ENCODE data around the gene NOXO1.
A peak's percentile ranks its signal among the peaks of the same experiment; 100 is the strongest.

DNA sequence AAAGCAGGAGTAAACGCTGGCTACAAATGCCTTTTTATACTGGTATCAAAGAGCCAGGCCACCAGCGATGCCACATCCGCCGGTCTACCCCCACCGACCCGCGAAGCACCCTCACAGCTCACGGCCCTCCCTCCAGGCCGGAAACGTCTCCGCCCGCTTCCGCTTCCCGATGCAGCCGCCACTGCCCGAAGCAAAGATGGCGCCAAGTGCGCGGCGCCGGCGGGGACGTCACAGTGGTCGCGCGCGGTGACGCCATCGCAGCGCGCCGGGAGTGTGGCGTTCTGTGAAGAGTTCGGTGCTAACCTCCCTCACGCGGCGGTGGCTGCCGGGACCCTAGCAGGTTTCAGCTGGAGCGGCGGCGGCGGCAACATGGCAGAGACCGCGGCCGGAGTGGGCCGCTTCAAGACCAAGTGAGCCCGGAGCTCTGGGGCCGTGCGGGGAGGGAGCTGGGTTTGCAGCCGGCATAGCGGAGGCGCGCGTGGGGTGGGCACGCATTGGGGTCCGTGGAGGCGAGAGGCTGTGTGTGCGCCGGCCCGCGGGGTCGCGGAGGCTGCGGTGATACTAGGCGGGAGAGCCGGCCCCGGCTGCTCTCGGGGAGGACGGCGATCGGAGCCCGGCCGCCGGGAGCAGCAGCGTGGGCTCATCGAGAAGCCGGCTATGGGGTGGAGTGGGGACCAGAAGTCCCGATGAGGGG is 9.3 kb downstream of the NOXO1 start, which contains the start of gene TBL3:
- TF ChIP-seq POLR2A (conservative IDR thresholded peaks at IDR 0.05) = peak; percentile 87
- peak; percentile 95 for TF ChIP-seq RBBP5 (IDR thresholded peaks at IDR 0.05; ENCODE audit: borderline replicate concordance, insufficient read depth, low read length, poor library complexity, severe bottlenecking)
- TF ChIP-seq, protein P1, sequence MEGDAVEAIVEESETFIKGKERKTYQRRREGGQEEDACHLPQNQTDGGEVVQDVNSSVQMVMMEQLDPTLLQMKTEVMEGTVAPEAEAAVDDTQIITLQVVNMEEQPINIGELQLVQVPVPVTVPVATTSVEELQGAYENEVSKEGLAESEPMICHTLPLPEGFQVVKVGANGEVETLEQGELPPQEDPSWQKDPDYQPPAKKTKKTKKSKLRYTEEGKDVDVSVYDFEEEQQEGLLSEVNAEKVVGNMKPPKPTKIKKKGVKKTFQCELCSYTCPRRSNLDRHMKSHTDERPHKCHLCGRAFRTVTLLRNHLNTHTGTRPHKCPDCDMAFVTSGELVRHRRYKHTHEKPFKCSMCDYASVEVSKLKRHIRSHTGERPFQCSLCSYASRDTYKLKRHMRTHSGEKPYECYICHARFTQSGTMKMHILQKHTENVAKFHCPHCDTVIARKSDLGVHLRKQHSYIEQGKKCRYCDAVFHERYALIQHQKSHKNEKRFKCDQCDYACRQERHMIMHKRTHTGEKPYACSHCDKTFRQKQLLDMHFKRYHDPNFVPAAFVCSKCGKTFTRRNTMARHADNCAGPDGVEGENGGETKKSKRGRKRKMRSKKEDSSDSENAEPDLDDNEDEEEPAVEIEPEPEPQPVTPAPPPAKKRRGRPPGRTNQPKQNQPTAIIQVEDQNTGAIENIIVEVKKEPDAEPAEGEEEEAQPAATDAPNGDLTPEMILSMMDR (IDR thresholded peaks at IDR 0.05 in 2 of 3, conservative IDR thresholded peaks at IDR 0.05 in 1 of 3; ENCODE audit: insufficient read depth in 2 of 3, low read depth in 1 of 3, low read length in 3 of 3) = peak in 2 of 3 experiments; percentile 15 to 24; a peak in 1 of 6 replicates
- peak; percentile 62; the same call in 1 of the 2 replicates for TF ChIP-seq ZNF282 (CRISPR knock-in tag; IDR thresholded peaks at IDR 0.05)
- peak; percentile 86 for TF ChIP-seq PHF8 (IDR thresholded peaks at IDR 0.05; ENCODE audit: borderline replicate concordance, low read length)
- peak; percentile 50; the same call in 1 of the 2 replicates for TF ChIP-seq RNF2 (IDR thresholded peaks at IDR 0.05)
- TF ChIP-seq JUN (IDR thresholded peaks at IDR 0.05; ENCODE audit: borderline replicate concordance, low read depth, low read length) = peak; percentile 84
- no peak for TF ChIP-seq JUN (CRISPR knock-in tag; IDR thresholded peaks at IDR 0.05; ENCODE audit: borderline replicate concordance)
- no peak for TF ChIP-seq SRSF7 (optimal IDR thresholded peaks at IDR 0.05; ENCODE audit: low read depth, low read length)

Measured in K562 (cell line).